22Rv1 (cell line): ENCODE measurements around the gene ALDH1B1.

Source experiments
- H3K27ac ChIP-seq: fragments of 450-650 bp; 2 replicates; pipeline ENCODE4 v1.5.1; 2017
- ZFX ChIP-seq: fragments of 450-650 bp; IDR thresholded peaks from 2 replicates; pipeline ENCODE4 v1.6.1; 2017; ENCODE audit warnings: antibody characterized with exemption, borderline replicate concordance
- TF ChIP-seq, protein P1 (sequence below): fragments of 450-650 bp; IDR thresholded peaks from 2 replicates; pipeline ENCODE4 v1.5.1; 2017; ENCODE audit warnings: mild to moderate bottlenecking

Gene ALDH1B1

DNA sequence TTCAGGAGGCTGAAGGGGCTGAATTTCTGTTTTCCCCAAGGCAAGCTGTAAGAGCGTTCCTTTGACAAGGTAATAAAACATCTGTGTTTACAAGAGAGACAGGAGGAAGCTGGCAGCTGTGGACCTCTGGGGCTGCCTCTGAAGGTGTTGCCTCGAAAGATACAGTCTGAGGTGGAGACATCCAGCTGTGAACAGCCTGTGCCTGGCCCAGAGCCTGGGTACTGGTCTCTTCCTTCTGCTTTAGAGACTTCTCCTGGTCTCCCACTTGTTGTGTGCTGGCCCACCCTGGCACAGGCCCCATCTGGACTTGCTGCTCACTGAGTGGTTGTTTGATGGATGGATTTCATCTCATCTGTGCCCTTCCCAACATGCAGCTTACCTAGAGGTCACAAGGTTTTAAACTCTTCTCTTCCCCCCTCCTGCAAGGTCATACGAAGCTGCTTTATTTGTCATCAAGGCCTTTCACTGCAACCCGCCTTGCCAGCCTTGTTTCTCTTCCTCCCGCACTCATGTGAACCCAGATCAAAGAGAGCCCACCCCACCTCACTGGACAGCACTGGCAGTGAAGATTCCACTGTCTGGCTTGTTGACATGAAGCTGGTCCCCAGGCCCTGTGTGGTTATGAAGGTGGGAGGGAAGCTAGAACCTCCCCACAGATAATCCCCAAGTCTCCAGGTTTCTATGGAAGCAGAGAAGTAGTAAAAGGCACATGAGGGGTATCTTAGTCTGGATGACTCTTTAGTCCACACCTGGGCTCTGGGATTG, 35.0 kb upstream of the ALDH1B1 start:
- TF ChIP-seq ZFX = no peak
- TF ChIP-seq, protein P1, sequence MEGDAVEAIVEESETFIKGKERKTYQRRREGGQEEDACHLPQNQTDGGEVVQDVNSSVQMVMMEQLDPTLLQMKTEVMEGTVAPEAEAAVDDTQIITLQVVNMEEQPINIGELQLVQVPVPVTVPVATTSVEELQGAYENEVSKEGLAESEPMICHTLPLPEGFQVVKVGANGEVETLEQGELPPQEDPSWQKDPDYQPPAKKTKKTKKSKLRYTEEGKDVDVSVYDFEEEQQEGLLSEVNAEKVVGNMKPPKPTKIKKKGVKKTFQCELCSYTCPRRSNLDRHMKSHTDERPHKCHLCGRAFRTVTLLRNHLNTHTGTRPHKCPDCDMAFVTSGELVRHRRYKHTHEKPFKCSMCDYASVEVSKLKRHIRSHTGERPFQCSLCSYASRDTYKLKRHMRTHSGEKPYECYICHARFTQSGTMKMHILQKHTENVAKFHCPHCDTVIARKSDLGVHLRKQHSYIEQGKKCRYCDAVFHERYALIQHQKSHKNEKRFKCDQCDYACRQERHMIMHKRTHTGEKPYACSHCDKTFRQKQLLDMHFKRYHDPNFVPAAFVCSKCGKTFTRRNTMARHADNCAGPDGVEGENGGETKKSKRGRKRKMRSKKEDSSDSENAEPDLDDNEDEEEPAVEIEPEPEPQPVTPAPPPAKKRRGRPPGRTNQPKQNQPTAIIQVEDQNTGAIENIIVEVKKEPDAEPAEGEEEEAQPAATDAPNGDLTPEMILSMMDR = no peak
- H3K27ac ChIP-seq = no peak overlapping the region

DNA sequence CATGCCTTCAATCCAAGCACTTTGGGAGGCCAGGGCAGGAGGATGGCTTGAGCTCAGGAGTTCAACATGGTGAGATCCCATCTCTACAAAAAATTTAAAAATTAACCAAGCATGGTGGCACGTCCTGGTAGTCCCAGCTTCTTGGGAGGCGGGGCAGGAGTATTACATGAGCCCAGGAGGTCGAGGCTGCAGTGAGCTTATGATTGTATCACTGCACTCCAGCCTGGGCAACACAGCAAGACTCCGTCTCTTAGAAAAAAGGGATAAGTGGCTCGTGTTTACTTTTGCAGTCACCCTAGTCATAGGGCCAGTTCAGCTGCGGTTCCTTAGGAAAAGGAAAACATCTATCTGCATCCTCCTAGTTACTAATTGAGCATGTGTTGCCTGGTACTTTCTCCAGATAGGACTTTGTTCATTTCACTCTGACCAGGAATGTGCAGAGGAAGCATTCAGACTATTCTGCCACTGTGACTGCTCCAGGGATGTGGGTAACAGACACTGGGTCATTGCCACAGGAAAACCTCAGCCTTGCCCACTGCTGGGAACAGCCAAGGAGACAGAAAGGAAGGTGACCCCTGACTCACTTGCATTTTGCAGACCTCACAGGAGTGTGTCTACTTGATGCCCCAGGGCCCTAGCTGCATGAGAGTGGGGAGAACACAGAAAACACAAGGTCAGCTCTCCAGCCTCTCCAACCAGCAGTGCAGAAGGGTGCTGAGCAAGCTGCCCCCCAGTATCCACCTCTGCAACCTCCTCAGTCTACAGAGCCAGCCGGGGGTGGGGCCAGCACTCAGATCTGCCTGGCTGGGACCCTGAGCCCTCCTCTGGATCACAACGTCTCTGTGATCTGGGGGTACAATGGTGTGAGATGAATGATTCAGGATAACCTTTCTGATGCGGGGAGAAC, 33.9 kb upstream of the ALDH1B1 start:
- no peak for TF ChIP-seq ZFX
- TF ChIP-seq, protein P1 = no peak
- no peak overlapping the region for H3K27ac ChIP-seq

DNA sequence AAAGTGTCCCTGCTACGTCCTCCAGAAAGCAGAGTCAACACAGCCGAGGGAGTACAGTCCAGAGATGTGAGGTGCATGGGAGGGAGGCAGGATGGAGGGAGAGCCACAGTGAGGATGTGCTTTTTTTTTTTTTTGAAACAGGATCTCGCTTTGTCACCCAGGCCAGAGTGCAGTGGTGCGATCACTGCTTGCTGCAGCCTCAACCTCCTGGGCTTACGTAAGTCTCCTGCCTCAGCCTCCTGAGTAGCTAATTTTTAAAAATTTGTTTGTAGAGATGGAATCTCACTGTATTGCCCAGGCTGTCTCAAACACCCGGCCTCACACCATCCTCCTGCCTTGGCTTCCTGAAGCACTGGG, 33.2 kb upstream of the ALDH1B1 start:
- no peak for TF ChIP-seq ZFX
- TF ChIP-seq, protein P1 = no peak
- H3K27ac ChIP-seq = no peak overlapping the region

DNA sequence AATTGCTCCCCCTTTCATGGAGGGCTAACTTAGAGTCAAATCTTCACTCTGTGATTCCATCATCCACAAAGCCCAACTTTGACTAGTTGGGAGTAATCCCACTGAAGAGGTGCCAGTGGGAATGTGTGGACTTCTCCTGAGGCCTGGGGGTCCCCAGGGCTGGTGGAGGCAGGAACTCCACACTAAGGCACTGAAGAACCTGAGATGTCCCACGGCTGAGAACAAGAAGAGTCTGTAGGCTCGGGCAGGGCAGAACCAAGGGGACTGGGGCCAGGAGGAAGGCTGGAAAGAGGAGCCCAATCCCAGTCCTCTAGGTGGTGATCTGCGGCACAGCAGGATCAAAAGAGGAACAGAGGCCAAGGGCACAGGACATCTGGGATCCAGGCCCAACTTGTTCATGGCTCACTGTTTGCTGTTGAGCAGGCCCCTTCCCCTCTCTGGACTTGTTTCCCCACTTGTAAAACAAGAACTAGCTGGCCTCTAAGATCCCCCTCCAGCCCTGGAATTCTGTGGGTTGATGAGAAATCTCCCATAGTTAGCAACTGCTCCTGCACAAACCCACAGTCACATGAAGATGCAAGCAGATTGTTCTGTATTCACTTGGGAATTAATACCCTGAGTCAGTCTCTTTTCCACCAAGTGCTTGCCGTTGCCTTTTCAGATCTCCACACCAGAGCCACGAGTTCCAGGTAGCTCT, 32.7 kb upstream of the ALDH1B1 start:
- no peak overlapping the region for H3K27ac ChIP-seq
- TF ChIP-seq, protein P1 = no peak
- TF ChIP-seq ZFX = no peak

DNA sequence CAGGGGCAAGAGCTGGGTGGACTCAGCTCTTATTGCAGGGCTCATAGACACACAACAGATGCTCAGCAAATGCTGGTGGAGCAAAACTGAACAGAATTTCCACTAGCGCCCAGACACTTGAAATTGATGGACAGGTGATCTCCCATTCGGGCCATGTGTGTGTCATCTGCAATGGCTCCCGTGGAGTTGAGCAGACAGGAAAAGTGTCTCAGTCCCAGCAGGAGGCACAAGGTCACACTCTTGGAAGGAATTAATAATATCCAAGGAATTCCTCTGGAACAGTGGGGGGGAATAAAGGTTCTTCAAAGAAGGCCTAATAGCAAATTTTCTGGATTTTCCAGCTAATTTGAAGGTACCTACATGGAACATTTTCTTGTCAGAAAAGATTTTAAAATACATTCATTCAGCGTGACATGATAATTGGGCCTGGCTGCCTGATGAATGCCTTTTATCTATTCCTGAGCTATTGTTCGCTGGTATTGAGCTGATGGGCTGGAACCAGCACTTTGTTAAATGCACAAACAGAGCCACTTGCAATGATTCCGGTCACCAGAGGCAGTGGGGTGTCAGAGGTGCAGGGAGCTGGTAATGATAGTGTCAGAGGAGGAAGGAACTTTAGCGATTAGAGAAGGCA, 31.5 kb upstream of the ALDH1B1 start:
- TF ChIP-seq, protein P1 = no peak
- TF ChIP-seq ZFX = no peak
- H3K27ac ChIP-seq = no peak overlapping the region

DNA sequence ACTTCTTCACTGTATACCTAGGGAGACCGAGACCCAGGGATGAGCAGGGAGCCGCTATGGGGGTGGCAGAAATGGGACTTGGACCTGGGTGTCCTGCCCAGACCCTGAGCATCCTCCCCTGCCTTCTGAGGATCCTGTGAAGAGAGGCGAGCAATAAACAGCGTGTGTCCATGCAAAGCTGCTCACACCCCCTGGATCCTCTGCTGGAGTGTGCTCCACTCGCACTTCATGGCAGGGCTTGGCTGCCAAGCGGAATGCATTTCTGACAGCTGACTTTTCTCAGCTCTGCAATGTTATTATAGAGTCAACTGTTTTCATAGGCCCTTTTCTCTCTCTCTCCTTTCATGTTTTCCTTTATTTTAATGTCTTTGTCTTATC, 31.0 kb upstream of the ALDH1B1 start:
- no peak for TF ChIP-seq ZFX
- TF ChIP-seq, protein P1 = no peak
- no peak overlapping the region for H3K27ac ChIP-seq
